SHP77 (cell line): ENCODE results near the gene LUC7L2.
"Not testable (repeated sequence)": the region's sequence is repeated elsewhere in the genome, so short reads cannot be mapped to it uniquely, and the experiment has no call there.

Source experiments
- DNase-seq, 2 experiments: peaks; one replicate each; lab custom pipeline; 2025; lab: John Stamatoyannopoulos, UW

LUC7L2 gene

DNA sequence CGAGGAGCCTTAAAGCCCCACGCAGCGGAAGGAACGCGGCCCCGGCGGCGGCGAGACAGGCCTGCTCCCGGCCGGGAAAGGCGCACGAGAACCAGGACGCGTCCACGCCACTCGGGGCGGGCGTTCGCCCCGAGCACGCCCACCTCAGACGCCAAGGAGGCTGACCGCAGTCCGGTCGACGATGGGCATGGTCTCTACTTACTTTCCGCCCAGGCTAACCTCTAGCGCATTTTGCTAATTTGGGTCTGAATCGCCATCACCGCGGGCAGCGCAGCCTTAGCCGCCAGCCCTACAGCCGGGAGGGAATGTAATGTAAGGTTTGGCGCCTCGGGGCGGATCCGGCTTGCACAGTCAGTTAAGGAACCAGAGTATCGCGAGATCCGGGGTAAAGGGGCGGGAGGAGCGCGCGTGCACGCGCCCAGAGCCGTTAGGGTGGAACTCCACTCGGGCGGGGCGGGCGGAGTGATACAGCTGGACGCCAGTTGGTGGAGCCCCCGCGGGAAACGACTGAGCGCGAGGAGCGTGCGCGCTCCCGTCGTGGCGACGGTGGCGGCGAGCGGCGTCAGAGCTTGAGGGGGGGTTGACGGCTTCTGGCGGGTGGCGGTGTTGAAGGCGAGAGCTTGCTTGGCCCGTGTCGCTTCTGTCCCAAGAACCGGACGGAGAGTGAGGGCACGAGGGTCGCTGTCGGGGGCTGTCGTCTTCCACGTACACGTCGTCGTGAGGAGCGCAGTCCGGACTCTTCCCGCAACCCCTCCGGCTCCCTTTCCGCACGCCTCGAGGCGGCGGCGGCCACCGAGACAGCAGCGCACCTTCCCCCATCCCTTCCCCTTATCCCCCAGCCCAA is at the start of gene LUC7L2:
LUC7L2 (plus strand) TSS at position 529 of the 844 bp plus-strand sequence. CDS start 368 bp downstream, outside the sequence.
- DNase-seq, result peak; percentile 92 to 94

GRCh38 chr7:139317939-139318505 is 41.7 kb upstream of the LUC7L2 start:
- DNase-seq, result no peak

GRCh38 chr7:139321071-139321745 is 38.5 kb upstream of the LUC7L2 start:
- DNase-seq, result peak in 1 of 2 experiments; percentile 1

GRCh38 chr7:139324709-139325108 is 35.0 kb upstream of the LUC7L2 start:
- not testable (repeated sequence) for DNase-seq

GRCh38 chr7:139328375-139328774 is 31.3 kb upstream of the LUC7L2 start:
- no peak for DNase-seq

DNA sequence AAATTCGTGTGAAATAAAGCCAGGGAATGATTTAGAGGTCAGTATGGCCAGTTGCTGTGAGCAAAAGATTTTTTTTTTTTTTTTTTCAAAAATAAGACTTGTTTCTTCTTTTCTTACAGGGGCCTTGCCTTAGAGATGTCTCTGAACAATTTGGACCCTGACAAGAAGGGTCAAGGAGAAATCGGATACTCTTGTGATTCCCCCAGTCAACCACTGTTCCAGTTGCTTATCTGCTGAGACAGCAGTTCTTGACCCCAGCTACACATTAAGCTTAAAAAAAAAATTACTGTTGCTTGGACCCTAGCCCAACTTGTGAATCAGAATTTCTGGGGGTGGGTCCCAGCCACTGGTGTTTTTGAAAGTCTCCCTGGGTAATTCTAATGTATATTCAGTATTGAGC is 30.6 kb upstream of the LUC7L2 start:
- DNase-seq, result no peak

- no peak for DNase-seq
These were observed 29.2 kb upstream of the LUC7L2 start for GRCh38 chr7:139330333-139331030.

DNA sequence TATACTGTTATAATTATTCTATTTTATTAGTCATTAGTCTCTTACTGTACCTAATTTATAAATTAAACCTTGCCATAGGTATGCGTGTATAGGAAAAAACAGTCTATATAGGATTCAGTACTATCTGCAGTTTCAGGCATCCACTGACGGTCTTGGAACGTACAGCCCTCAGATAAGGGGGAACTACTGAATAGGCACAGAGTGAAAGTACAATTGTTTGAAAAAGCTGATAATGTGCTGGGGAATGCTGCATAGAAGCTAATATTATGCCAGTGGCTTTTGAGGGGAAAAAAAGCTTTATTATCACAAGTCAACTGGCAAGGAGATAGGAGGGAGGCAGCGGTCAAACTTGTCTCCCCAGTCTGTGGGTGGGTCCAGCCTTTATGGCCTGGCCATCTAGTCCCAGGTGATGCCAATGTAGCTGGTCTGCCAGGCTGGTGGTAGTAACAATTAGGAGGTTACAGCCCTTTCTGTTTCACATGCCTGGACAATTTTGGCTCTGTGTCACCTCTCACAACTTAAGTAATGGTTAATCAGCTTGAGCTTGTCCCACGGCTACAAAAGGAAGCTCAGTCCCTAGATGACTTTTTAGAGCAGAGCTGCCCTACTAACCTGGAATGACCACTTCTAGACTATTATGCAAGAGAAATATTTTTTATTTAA is 26.9 kb upstream of the LUC7L2 start:
- no peak for DNase-seq

DNA sequence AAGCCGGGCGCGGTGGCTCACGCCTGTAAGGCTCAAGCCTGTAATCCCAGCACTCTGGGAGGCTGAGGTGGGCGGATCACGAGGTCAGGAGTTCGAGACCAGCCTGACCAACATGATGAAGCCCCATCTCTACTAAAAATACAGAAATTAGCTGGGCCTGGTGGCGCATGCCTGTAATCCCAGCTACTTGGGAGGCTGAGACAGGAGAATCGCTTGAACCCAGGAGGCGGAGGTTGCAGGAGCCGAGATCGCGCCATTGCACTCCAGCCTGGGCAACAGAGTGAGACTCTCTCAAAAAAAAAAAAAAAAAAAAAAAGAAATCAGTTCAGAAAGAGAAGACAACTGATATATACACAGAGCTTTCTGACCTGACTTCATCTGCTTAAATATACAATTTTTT is 26.3 kb upstream of the LUC7L2 start:
- DNase-seq, result not testable (repeated sequence)

- no peak for DNase-seq
These were observed 25.1 kb upstream of the LUC7L2 start for GRCh38 chr7:139334399-139335150.

DNA sequence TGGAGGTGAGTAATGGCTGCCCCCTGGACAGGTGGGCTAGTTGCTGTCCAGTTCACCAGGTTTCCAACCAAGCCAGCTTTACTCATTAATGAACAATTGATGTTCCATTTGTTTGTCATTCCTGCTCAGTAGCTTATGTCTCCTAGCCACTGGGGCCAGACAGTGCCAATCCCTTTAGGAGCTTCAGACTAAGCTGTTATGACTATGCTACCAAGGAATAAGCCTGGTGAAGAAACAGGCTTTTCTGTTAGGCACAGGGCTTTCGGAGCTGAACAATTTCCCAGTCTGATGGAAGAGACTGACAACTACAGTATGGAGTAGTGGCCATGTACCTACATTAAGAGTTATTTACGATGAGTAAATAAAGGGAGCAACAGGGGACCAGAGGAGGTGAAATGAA is 20.7 kb upstream of the LUC7L2 start:
- no peak for DNase-seq

DNA sequence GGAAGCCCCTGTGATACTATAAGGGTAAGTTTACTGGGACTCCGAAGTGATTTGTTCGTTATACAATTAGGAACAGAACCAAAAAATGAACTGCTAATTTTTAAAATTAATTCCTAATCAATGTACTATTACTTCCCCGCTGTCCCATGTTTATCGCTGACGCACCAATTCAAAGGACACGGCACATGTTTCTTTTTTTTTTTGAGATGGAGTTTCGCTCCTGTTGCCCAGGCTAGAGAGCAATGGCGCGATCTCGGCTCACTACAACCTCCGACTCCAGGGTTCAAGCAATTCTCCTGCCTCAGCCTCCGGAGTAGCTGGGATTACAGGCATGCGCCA is 20.0 kb upstream of the LUC7L2 start:
- no peak for DNase-seq

- DNase-seq, result peak; percentile 99 to 100
These were observed 19.5 kb upstream of the LUC7L2 start for GRCh38 chr7:139340037-139340807.

DNA sequence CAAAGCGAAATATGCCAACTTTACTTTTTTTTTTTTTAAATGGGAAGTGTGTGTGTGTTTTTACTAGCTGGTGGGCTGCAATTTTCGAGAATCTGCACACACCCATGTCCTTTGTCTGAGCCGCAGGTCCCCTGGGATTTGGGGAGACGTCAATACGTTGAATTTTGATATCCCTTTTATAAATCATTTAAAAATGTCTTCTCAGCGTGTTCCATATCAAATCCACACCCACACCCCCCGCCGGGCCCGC is 19.0 kb upstream of the LUC7L2 start:
- no peak for DNase-seq

DNA sequence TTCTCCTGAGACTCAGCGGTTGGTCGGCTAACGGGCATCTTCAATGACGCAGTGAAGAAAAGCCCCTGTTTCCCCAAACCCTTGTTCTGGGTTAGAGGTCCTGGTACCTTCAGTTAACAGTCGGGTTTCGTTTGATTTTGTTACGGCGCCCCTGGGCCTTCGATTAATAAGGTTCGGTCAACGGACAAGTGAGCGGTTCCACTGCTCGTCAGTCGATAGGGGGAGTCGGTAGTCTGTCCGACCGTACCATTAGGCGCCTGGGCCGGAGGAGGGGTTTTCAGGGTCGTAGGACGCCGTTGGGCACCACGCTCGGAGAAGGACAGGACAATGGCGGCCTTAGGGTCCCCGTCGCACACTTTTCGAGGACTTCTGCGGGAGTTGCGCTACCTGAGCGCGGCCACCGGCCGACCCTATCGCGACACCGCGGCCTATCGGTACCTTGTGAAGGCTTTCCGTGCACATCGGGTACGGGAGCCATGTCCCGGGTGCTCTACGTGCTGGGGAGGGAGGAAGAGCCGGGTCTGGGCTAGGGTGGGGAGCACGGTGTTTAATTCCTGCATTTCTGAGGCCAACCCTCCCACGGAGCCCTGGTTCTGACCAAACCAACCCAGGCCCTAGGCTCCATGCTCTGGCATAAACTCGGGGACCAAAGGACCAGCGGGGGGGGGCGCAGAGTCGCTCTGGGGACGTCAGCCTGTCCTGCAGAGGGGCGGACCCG is 18.5 kb upstream of the LUC7L2 start, which contains the start of gene FMC1:
FMC1 (plus strand) TSS at position 280 of the 718 bp plus-strand sequence; CDS start at position 328, 48 bp downstream.
- DNase-seq, result peak; percentile 87 to 92

DNA sequence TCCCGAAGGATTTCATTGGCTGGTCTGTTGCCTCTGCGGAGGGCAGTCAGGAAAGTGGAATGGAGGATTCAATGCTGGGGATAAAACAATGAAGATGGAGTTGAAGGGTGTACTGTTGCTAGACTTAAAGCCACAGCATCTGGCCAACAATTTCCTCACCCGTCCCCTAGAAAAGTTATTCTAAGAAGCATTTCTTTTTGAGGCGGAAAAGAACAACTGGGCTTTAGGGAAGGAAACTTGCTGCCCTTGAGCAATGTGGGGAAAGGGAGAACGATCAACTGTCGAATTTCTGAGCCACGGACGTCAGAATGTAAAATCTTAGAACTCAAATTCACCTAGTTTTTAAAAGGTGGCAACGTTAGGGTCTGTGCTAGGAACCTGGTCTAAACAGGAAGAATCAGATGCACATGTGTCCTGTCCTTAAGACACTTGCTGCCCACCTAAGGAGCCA is 17.9 kb upstream of the LUC7L2 start:
- no peak for DNase-seq

GRCh38 chr7:139345042-139345441 is 14.7 kb upstream of the LUC7L2 start:
- DNase-seq, result no peak

GRCh38 chr7:139351027-139351426 is 8.7 kb upstream of the LUC7L2 start:
- DNase-seq, result no peak

DNA sequence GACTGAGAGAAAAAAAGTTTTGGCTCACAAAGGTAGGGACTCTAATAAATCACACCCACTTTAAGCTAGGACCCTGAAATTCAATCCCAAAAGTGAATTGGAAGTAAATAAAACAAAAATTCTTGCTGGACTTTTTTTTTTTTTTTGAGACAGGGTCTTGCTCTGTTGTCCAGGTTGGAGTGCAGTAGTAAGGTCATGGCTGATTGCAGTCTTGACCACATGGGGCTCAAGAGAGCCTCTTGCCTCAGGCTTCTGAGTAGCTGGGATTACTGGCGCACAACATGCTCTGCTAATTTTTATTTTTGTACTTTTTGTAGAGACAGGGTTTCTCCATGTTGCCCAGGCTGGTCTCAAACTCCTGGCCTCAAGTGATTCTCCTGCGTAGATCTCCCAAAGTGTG is 5.0 kb upstream of the LUC7L2 start:
- DNase-seq, result no peak

DNA sequence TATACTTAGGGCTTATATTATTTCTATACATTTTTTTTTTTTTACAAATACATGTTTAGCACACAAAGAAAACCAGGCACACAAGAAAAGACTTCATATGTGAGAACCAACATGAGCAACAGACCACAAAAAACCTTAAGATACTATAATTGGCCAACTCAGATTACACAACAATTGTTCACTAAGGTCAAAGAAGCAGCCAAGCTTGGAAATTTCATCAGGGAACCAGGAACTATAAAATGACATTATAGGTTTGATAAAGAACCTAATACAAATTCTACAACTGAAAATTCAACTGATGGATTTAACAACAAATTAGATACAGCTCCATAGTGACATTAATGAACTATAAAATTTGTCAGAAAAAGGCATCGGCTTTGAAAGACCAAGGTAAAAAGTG is 4.4 kb upstream of the LUC7L2 start:
- no peak for DNase-seq
